Suprapubic skin (tissue), 4 donors: ENCODE measurements around the gene FA2H. TPM values are rescaled to one million over a fixed set of nuclear protein-coding genes. Genes with fewer than 3 reads are reported as not detected.
A peak's percentile ranks its signal among the peaks of the same experiment; 100 is the strongest.

Experiments used
- DNase-seq, 2 donors: peaks; one replicate each; pipeline ENCODE4 v3.0.0-alpha.2; 2019; ENCODE audit warnings: low spot score in 2 of 2
- H3K27ac ChIP-seq: fragments of 200-600 bp; sonication (generic); one replicate; pipeline ENCODE4 v1.5.1; 2019
- H3K27me3 ChIP-seq: fragments of 200-600 bp; sonication (generic); one replicate; pipeline ENCODE4 v1.5.1; 2019
- H3K36me3 ChIP-seq: fragments of 200-600 bp; sonication (generic); one replicate; pipeline ENCODE4 v1.5.1; 2019
- H3K4me1 ChIP-seq: fragments of 200-600 bp; sonication (generic); one replicate; pipeline ENCODE4 v1.5.1; 2019
- H3K4me3 ChIP-seq: fragments of 200-600 bp; sonication (generic); one replicate; pipeline ENCODE4 v1.5.1; 2019; ENCODE audit warnings: mild to moderate bottlenecking
- H3K9me3 ChIP-seq: fragments of 200-600 bp; sonication (generic); one replicate; pipeline ENCODE4 v1.5.1; 2019
- EP300 ChIP-seq: sonication (generic); formaldehyde crosslinking; IDR thresholded peaks from one replicate; pipeline ENCODE4 v1.6.1; 2017; ENCODE audit warnings: antibody characterized with exemption
- POLR2A ChIP-seq, 2 donors: fragments of 450-650 bp; IDR thresholded peaks; one replicate each; pipeline ENCODE4 v1.6.1; 2017; ENCODE audit warnings: antibody characterized with exemption in 2 of 2, mild to moderate bottlenecking in 2 of 2, moderate library complexity in 2 of 2
- POLR2AphosphoS5 ChIP-seq, 3 donors: sonication (generic); formaldehyde crosslinking; IDR thresholded peaks; one replicate each; pipeline ENCODE4 v1.6.1; 2017; ENCODE audit warnings: antibody characterized with exemption in 3 of 3
- WGBS: methylation state at CpG from one replicate; pipeline ENCODE4 v1.1.5; 2018; 5-methylcytosine and 5-hydroxymethylcytosine counted together
- total RNA-seq, 4 donors: library from RNA; depleted of rRNA; stranded (reverse); fragments of >200 nt; gene quantifications; one replicate each; pipeline ENCODE4 v1.1.0, GENCODE V29; 2016
- TF ChIP-seq, protein P1 (sequence below), 2 donors: fragments of 200-600 bp in 1 of 2; fragments of 450-650 bp in 1 of 2; sonication (generic) in 1 of 2; IDR thresholded peaks; one replicate each; pipeline ENCODE4 v1.5.1; 2016 to 2019; ENCODE audit warnings: antibody characterized with exemption in 2 of 2, mild to moderate bottlenecking in 1 of 2, moderate library complexity in 1 of 2

The FA2H gene
- total RNA-seq, 4 donors from 2014 or later = 6.8 to 11.3 (median 8.8) TPM

DNA sequence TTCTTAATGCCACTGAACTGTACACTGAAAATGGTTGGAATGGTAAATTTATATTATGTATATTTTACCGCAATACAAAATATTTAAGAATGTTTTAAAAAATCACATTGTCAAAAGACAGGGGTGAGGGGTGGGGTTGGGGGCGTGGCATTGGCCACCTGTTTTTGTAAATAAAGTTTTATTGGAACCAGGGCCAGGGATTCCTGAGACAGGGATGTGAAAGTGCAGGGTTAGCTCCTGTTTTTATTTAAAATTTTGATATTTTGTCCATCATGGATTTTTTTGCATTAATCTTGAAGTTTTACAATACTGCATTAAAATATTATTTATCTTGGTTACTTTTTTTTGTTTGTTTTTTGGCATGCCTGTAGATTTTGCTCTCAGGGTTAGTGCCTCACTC, 2.3 kb upstream of the FA2H start:
- TF ChIP-seq EP300 = no peak
- TF ChIP-seq, protein P1, sequence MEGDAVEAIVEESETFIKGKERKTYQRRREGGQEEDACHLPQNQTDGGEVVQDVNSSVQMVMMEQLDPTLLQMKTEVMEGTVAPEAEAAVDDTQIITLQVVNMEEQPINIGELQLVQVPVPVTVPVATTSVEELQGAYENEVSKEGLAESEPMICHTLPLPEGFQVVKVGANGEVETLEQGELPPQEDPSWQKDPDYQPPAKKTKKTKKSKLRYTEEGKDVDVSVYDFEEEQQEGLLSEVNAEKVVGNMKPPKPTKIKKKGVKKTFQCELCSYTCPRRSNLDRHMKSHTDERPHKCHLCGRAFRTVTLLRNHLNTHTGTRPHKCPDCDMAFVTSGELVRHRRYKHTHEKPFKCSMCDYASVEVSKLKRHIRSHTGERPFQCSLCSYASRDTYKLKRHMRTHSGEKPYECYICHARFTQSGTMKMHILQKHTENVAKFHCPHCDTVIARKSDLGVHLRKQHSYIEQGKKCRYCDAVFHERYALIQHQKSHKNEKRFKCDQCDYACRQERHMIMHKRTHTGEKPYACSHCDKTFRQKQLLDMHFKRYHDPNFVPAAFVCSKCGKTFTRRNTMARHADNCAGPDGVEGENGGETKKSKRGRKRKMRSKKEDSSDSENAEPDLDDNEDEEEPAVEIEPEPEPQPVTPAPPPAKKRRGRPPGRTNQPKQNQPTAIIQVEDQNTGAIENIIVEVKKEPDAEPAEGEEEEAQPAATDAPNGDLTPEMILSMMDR (IDR thresholded peaks at IDR 0.05) = no peak
- no peak for TF ChIP-seq POLR2AphosphoS5 (IDR thresholded peaks at IDR 0.05)
- TF ChIP-seq POLR2A (IDR thresholded peaks at IDR 0.05) = no peak
- no peak for DNase-seq
- H3K9me3 ChIP-seq = no peaks in the 10 kb centered on the region
- H3K4me1 ChIP-seq = peaks cover 16% of the 10 kb centered on the region
- no peak overlapping the region for H3K4me3 ChIP-seq
- H3K27me3 ChIP-seq = peaks cover 23% of the 10 kb centered on the region
- H3K27ac ChIP-seq = no peak overlapping the region
- H3K36me3 ChIP-seq = no peaks in the 10 kb centered on the region
- 89% methylated on average over 2 of the region's 2 CpGs for WGBS

- Histone ChIP-seq H3K4me1 (peaks cover 16% of the 10 kb centered on the region), H3K36me3 (no peaks in the 10 kb centered on the region), H3K9me3 (no peaks in the 10 kb centered on the region), H3K27me3 (peaks cover 23% of the 10 kb centered on the region), H3K27ac (no peak overlapping the region), H3K4me3 (peak overlapping the region; percentile 54)
- TF ChIP-seq, protein P1 (IDR thresholded peaks at IDR 0.05) = no peak
- TF ChIP-seq POLR2AphosphoS5 (IDR thresholded peaks at IDR 0.05) = no peak
- no peak for TF ChIP-seq POLR2A (IDR thresholded peaks at IDR 0.05)
- no peak for TF ChIP-seq EP300
- no peak for DNase-seq
- WGBS = 63% methylated on average over 5 of the region's 5 CpGs
Measured at GRCh38 chr16:74775255-74775654, 635 bp upstream of the FA2H start.

GRCh38 chr16:74773446-74774222, 986 bp downstream of the FA2H start:
- Histone ChIP-seq H3K36me3 (no peaks in the 10 kb centered on the region), H3K4me1 (peaks cover 16% of the 10 kb centered on the region), H3K27me3 (peaks cover 28% of the 10 kb centered on the region), H3K9me3 (no peaks in the 10 kb centered on the region), H3K27ac (peak overlapping the region; percentile 73), H3K4me3 (peak overlapping the region; percentile 54)
- DNase-seq = no peak
- TF ChIP-seq POLR2A (IDR thresholded peaks at IDR 0.05) = no peak
- 43% methylated on average over 14 of the region's 14 CpGs for WGBS

GRCh38 chr16:74771656-74772315, 2.8 kb downstream of the FA2H start:
- H3K36me3 ChIP-seq = no peaks in the 10 kb centered on the region
- DNase-seq = peak in 1 of 2 donors; percentile 56
- TF ChIP-seq POLR2AphosphoS5 (IDR thresholded peaks at IDR 0.05) = no peak
- TF ChIP-seq POLR2A (IDR thresholded peaks at IDR 0.05) = no peak
- TF ChIP-seq, protein P1 (IDR thresholded peaks at IDR 0.05) = no peak
- TF ChIP-seq EP300 = no peak
- WGBS = 66% methylated on average over 11 of the region's 11 CpGs
- peaks cover 16% of the 10 kb centered on the region for H3K4me1 ChIP-seq
- H3K9me3 ChIP-seq = no peaks in the 10 kb centered on the region
- peaks cover 37% of the 10 kb centered on the region for H3K27me3 ChIP-seq
- H3K27ac ChIP-seq = no peak overlapping the region
- H3K4me3 ChIP-seq = no peak overlapping the region

GRCh38 chr16:74770831-74771526, 3.6 kb downstream of the FA2H start:
- peaks cover 16% of the 10 kb centered on the region for H3K4me1 ChIP-seq
- 76% methylated on average over 13 of the region's 13 CpGs for WGBS
- no peak overlapping the region for H3K27ac ChIP-seq
- no peak for TF ChIP-seq POLR2AphosphoS5 (IDR thresholded peaks at IDR 0.05)
- no peak overlapping the region for H3K4me3 ChIP-seq
- H3K36me3 ChIP-seq = no peaks in the 10 kb centered on the region
- peaks cover 40% of the 10 kb centered on the region for H3K27me3 ChIP-seq
- DNase-seq = peak in 1 of 2 donors; percentile 60
- H3K9me3 ChIP-seq = no peaks in the 10 kb centered on the region
